GM21529 (cell line): ENCODE data around the gene CHST15.

Source experiments
- ATAC-seq: cut with Tn5 transposase; IDR thresholded peaks from one replicate; pipeline ENCODE4 v1.9.1; 2021; ENCODE audit not compliant: unreplicated experiment

Gene CHST15

DNA sequence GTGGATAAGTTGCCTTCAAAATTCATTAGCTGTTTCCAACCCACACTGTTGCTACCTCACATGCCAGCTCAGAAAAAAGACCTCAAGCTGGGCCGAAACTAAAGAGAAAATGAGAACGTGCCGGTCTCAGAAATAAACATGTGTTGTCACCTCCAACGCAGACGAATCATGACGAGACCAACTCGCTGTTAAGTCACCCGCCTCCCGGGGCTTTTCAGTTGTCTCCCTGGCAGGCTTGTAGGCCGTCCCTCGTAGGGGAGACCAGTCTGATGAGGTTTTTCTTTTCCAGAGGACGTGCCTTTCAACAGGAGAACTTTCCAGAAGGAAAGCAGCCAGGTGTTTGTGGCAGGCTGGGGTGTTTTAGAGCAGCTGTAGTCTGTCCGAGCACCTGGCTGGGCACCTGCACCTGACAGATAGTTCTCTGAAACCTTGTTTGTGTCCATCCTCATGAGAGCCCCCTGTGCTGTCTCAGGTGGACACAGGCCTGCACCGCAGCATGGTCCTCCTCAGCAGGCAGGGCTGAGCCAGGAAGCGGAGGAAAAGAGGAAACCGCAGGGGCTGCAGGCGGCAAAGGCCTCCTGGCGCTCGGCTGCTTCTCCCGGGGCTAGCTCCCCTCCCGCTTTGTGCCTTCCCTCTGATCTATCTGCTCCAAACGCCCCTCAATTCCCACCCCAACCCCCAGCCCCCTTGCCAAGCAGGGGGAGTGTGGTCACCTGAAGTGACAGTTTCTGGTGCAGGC, 78.8 kb downstream of the CHST15 start:
- ATAC-seq, result no peak

- ATAC-seq, result no peak
Observed at GRCh38 chr10:124013916-124014315, 79.5 kb downstream of the CHST15 start.

GRCh38 chr10:124012991-124013390, 80.4 kb downstream of the CHST15 start:
- ATAC-seq, result no peak

- ATAC-seq, result no peak
Observed at GRCh38 chr10:124012583-124012982, 80.8 kb downstream of the CHST15 start.

DNA sequence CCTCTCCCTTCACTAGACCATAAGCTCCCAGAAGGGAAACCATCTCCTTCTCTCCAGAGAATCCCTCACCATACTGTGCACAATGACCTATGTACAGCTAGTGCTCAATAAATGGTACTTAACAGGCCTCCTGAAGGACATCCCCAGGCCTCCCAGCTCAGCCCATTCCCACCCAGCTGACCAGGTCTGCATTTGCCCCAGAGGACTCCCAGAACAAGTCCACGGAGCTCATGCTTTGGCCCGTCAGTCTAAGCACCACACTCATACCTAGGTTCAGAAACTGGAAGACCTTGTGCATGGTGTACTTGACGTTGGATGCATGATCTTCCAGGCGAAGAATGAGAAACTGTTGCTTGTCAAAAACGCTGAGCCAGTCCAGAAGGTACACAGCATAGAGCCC, 81.3 kb downstream of the CHST15 start:
- ATAC-seq, result no peak

GRCh38 chr10:124011464-124011863, 81.9 kb downstream of the CHST15 start:
- ATAC-seq, result no peak

DNA sequence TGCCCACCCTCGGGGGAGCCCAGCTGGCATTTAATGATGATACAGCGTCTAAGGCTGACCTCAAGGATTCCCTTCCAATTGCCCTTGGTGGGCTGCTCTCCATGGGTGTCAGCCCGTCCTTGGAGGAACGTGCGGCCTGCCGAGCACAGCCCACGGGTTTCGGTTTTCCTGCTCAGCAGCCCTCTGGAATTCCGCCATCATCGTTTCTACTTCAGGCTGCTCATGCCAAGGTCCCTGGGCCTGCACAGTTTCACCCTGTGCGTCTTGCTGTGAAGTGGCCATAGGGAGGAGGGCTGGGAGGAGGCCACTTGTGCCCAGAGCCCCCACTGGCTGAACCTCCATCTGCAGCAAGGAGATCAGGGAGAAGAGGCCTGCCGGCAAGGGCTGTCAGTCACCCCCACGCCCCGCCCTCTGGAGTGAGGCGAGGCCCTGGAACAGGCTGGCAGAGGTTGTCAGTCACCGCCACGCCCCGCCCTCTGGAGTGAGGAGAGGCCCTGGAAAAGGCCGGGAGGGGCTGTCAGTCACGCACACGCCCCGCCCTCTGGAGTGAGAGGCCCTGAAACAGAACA, 82.8 kb downstream of the CHST15 start:
- ATAC-seq, result no peak

DNA sequence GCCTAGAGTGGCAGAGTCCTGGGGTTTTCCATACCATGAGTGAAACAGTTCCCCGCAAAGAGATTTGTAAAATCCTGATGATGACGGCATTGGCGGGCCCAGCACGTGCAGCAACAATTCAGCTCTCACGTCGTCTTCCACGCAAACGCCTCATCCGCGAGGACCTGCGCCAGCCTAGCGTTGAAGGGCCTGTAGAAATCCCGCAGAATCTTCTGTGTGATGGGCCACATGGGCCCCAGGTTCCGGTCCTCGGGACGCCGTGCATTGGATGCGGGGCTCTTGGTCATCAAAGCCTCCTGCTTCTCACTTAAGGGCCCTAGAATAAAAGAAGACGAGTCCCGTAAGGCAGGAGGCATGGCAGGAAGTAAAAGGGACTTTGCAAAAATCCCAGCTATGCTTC, 83.4 kb downstream of the CHST15 start:
- no peak for ATAC-seq

DNA sequence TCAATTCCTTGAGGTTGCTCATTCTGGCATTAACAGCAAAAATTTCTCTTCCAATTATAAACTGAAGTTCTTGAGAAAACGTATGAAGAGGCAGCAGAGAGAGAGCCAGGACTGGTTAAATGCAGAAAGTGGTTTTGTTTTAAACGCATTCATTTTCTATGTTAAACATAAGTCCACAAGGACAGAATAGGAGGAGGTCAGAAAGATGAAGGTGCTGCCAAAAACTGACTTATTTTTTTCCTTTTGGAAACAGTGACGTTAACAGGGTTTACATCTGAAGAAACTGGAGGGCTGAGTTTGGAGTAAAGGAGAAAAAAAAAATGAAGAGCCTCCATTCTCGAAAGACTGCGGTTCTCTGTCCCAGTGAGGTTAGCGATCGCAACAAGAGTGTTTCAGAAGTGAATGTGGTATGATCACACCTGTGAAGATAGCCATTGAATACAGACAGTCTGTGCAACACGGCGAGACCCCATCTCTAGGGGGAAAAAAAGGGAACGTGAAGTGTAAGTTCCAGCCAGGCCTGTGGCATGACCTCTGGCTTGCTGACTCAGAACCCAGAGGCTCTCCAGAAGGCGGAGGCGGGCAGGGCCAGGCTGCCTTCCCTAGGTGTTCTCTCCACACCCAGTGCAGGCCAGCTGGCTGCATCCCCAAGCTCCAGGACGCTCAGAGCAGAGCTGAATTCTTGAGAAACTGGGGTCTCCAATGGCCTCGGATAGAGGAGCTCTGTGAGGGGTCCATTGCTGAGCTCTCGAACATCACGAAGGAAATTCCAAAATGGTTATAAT, 84.0 kb downstream of the CHST15 start:
- no peak for ATAC-seq

DNA sequence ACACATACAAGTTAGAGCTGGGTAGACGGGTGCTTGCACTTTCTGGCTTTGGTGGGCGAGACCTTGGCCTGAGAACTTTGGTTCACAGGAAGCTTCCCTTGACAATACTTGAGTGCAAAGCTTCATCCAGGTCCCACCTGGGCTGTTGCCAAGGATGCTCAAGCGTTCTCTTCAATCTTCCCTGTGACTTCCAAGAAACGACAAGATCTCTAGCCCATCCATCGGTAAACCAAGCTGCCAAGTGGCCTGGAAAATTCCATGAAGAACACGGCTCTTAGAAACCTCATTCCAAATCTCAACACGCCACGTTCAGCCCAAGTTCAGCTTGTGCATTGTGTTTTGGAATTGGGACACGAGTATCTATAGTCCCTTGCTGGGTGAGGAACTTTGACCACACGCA, 84.7 kb downstream of the CHST15 start:
- no peak for ATAC-seq

- ATAC-seq, result no peak
Observed at GRCh38 chr10:124008187-124008586, 85.2 kb downstream of the CHST15 start.

DNA sequence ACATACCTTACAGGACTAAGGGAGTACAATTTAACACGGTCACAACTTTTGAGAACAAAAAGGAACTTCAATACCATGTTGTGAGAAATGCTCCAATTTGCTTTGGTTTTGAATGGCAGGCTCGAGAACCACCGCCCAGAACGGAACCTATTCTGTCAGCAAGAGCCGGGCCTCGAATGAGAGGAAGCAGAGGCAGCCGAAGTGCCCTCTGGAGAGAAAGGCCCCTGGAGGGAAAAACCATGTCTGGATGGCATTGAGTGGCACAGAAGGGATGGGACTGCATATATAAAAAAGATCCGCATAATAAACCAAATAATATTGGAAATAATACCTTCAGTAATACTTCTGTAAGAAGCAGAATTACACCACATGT, 85.6 kb downstream of the CHST15 start:
- ATAC-seq, result no peak

GRCh38 chr10:124007102-124007772, 86.2 kb downstream of the CHST15 start:
- no peak for ATAC-seq

- no peak for ATAC-seq
Observed at GRCh38 chr10:124006526-124006925, 86.9 kb downstream of the CHST15 start.

DNA sequence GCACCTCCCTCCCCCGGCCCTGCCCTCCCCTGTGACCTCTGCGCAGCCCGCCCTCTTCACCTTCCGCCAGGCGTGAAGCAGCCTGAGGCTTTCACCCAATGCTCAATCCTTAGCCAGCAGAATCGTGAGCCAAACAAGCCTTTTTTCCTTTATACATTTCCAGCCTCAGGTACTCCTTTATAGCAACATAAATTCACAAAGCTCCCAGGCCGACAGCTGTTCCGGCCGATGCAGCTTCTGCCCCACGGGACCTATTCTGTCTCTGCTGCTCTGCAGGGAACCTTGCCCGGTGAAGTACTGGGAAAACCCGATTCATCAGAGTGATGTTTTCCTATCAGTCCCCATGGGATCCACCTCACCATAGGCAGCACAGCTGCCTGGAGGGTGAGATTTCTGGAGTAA, 87.4 kb downstream of the CHST15 start:
- ATAC-seq, result no peak

- no peak for ATAC-seq
Observed at GRCh38 chr10:124005091-124005490, 88.3 kb downstream of the CHST15 start.

DNA sequence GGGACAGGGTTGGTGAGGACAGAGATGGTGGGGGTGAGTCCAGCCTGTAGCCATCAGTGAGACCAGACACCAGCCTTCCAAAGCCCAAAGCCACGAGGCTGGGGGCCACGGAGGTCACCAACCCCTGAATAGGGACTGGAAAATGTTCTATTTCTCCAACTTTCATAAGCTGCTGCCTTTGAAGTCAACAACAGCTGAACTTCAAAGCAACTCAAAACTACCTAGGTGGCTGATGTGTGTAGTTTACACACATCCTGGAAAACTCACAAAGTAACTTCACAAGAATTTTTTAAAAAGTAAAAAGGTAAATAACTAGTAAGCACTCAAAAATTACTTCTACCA, 88.8 kb downstream of the CHST15 start:
- ATAC-seq, result no peak

- no peak for ATAC-seq
Observed at GRCh38 chr10:124003871-124004662, 89.3 kb downstream of the CHST15 start.

GRCh38 chr10:124003481-124003870, 89.9 kb downstream of the CHST15 start:
- no peak for ATAC-seq

DNA sequence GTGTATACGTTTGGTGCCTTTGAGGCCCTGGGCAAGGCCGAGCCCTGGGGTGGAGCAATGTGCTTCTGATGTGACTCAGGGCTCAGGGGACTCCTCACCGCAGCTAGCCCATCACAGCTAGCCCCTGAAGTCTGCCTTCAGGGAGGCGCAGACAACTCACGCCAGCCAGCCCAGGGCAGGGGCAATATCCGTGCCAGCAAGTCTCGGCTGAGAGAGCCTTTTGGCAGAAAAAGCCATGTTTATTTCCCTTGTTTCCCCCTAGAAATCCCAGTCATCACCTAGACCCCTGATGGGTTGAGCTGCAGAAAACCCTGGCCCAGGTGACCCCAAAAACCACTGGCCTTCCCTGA, 90.4 kb downstream of the CHST15 start:
- no peak for ATAC-seq

GRCh38 chr10:124002391-124003069, 90.9 kb downstream of the CHST15 start:
- ATAC-seq, result no peak
